ENCODE measurements around the gene DYSF.

DYSF gene

GRCh38 chr2:71505086-71505769, 51.9 kb downstream of the DYSF start:
- no peak for DNase-seq

- no peak for DNase-seq
Observed at GRCh38 chr2:71505770-71506140, 52.4 kb downstream of the DYSF start.

- no peak for DNase-seq
Observed at GRCh38 chr2:71506222-71507153, 53.1 kb downstream of the DYSF start.

GRCh38 chr2:71507476-71507875, 54.1 kb downstream of the DYSF start:
- DNase-seq = no peak

- no peak for DNase-seq
Observed at GRCh38 chr2:71510196-71510807, 56.9 kb downstream of the DYSF start.

- no peak for DNase-seq
Observed at GRCh38 chr2:71510938-71511337, 57.6 kb downstream of the DYSF start.

GRCh38 chr2:71511776-71512175, 58.4 kb downstream of the DYSF start:
- DNase-seq = no peak

- DNase-seq = no peak
Observed at GRCh38 chr2:71512386-71512785, 59.0 kb downstream of the DYSF start.

GRCh38 chr2:71513096-71513495, 59.7 kb downstream of the DYSF start:
- DNase-seq = no peak

GRCh38 chr2:71513721-71514120, 60.4 kb downstream of the DYSF start:
- no peak for DNase-seq

- no peak for DNase-seq
Observed at GRCh38 chr2:71516253-71516888, 63.0 kb downstream of the DYSF start.

GRCh38 chr2:71517851-71518250, 64.5 kb downstream of the DYSF start:
- DNase-seq = no peak

GRCh38 chr2:71521436-71521950, 68.1 kb downstream of the DYSF start:
- DNase-seq = no peak

GRCh38 chr2:71524476-71524875, 71.1 kb downstream of the DYSF start:
- no peak for DNase-seq

- no peak for DNase-seq
Observed at GRCh38 chr2:71526141-71526540, 72.8 kb downstream of the DYSF start.

- no peak for DNase-seq
Observed at GRCh38 chr2:71526975-71527374, 73.6 kb downstream of the DYSF start.

GRCh38 chr2:71528131-71528591, 74.8 kb downstream of the DYSF start:
- no peak for DNase-seq

GRCh38 chr2:71528749-71529148, 75.4 kb downstream of the DYSF start:
- no peak for DNase-seq

GRCh38 chr2:71530211-71530610, 76.8 kb downstream of the DYSF start:
- no peak for DNase-seq

GRCh38 chr2:71530641-71531332, 77.4 kb downstream of the DYSF start:
- no peak for DNase-seq

- no peak for DNase-seq
Observed at GRCh38 chr2:71531522-71532047, 78.2 kb downstream of the DYSF start.

GRCh38 chr2:71532327-71532726, 79.0 kb downstream of the DYSF start:
- no peak for DNase-seq
